Stomach (tissue), 9 donors: Measurements from ENCODE around the gene INTS7. TPM values are rescaled to one million over a fixed set of nuclear protein-coding genes. Genes with fewer than 3 reads are reported as not detected.

Experiments used
- DNase-seq, 2 donors: peaks; one replicate each; pipeline versions ENCODE4 v3.0.0 to v3.0.0-alpha.2; 2013 to 2019
- H3K27ac ChIP-seq, 5 donors: fragments of 200-600 bp in 4 of 5; sonication (generic) in 4 of 5; one replicate each; pipeline ENCODE4 v1.5.1; 2013 to 2019; ENCODE audit warnings: mild to moderate bottlenecking in 1 of 5, moderate library complexity in 1 of 5
- H3K27me3 ChIP-seq, 3 donors: fragments of 200-600 bp; sonication (generic); one replicate each; pipeline ENCODE4 v1.5.1; 2017 to 2019; ENCODE audit warnings: mixed run types in 1 of 3
- H3K36me3 ChIP-seq, 4 donors: fragments of 200-600 bp; sonication (generic); 1 replicate in 3 of 4; 2 replicates in 1 of 4; pipeline ENCODE4 v1.5.1; 2016 to 2019
- H3K4me1 ChIP-seq, 4 donors: fragments of 200-600 bp; sonication (generic); one replicate each; pipeline ENCODE4 v1.5.1; 2016 to 2019
- H3K4me3 ChIP-seq, 4 donors: fragments of 200-600 bp; sonication (generic) in 3 of 4; one replicate each; pipeline ENCODE4 v1.5.1; 2016 to 2019; ENCODE audit warnings: mild to moderate bottlenecking in 1 of 4
- H3K9me3 ChIP-seq, 4 donors: fragments of 200-600 bp; sonication (generic); one replicate each; pipeline ENCODE4 v1.5.1; 2016 to 2019
- CTCF ChIP-seq, 7 experiments: fragments of 450-650 bp in 4 of 7; fragments of 200-600 bp in 3 of 7; sonication (generic) in 3 of 7; IDR thresholded peaks; one replicate each; pipeline ENCODE4 v1.5.1; 2016 to 2019; ENCODE audit warnings: antibody characterized with exemption in 7 of 7, control low read depth in 2 of 7, mild to moderate bottlenecking in 1 of 7
- EP300 ChIP-seq: sonication (generic); formaldehyde crosslinking; IDR thresholded peaks from one replicate; pipeline ENCODE4 v1.6.1; 2017; ENCODE audit warnings: antibody characterized with exemption
- POLR2A ChIP-seq, 4 donors: fragments of 450-650 bp; IDR thresholded peaks; one replicate each; pipeline ENCODE4 v1.6.1; 2016; ENCODE audit warnings: antibody characterized with exemption in 4 of 4, control low read depth in 2 of 4, mild to moderate bottlenecking in 1 of 4, moderate library complexity in 1 of 4
- POLR2AphosphoS5 ChIP-seq, 3 donors: sonication (generic); formaldehyde crosslinking; IDR thresholded peaks; one replicate each; pipeline ENCODE4 v1.6.1; 2016; ENCODE audit warnings: antibody characterized with exemption in 3 of 3
- WGBS, 5 donors: extraction: QIAGEN DNeasy Blood & Tissue Kit in 3 of 5; methylation state at CpG; one replicate each; pipeline versions ENCODE4 v1.1.5 to v1.1.7; 2013 to 2018; 5-methylcytosine and 5-hydroxymethylcytosine counted together
- intact Hi-C: fragments of 100-400 bp; cut with DNase I; formaldehyde crosslinking; loops from one replicate; pipeline ENCODE4 v1.15.1; 2023; ENCODE audit warnings: low total_unique reads
- polyA plus RNA-seq, 3 donors: library from polyadenylated mRNA; stranded (reverse); fragments of 200-250 nt; gene quantifications; one replicate each; pipeline ENCODE4 v1.2.3, GENCODE V29; 2013
- total RNA-seq, 5 donors: library from RNA; depleted of rRNA; stranded (reverse); fragments of >200 nt; gene quantifications; one replicate each; pipeline versions ENCODE4 v1.1.0 to v1.2.3, GENCODE V29; 2014 to 2016
- donor health status: healthy with polysubstance abuse.
- donor health status: Bipolar disorder and iron deficiency.
- donor health status: healthy.

INTS7 gene
- total and polyA plus RNA-seq, 8 donors, result 1.2 to 156 (median 9.5) TPM

- Histone ChIP-seq H3K4me1 (peaks cover 0 to 8% (median 4%) of the 10 kb centered on the region in 4 donors), H3K27me3 (no peaks in the 10 kb centered on the region), H3K4me3 (no peak overlapping the region), H3K36me3 (no peaks in the 10 kb centered on the region), H3K27ac (no peak overlapping the region), H3K9me3 (no peaks in the 10 kb centered on the region)
- TF ChIP-seq EP300 (no peak), CTCF (IDR thresholded peaks at IDR 0.05) (no peak), POLR2AphosphoS5 (IDR thresholded peaks at IDR 0.05) (no peak), POLR2A (IDR thresholded peaks at IDR 0.05) (no peak)
- intact Hi-C loops, result no loop called here
- DNase-seq, result no peak
- 59 to 79% (median 65%) methylated on average over 2 of the region's 2 CpGs for WGBS, 5 donors
Measured at GRCh38 chr1:212077028-212077427, 41.7 kb upstream of the INTS7 start.

- DNase-seq, result no peak
- H3K36me3 ChIP-seq, result no peaks in the 10 kb centered on the region
- peaks cover 0 to 12% (median 11%) of the 10 kb centered on the region in 4 donors for H3K4me1 ChIP-seq
- TF ChIP-seq POLR2A (IDR thresholded peaks at IDR 0.05) (no peak), EP300 (no peak), POLR2AphosphoS5 (IDR thresholded peaks at IDR 0.05) (no peak), CTCF (IDR thresholded peaks at IDR 0.05) (no peak)
- H3K9me3 ChIP-seq, result no peaks in the 10 kb centered on the region
- H3K4me3 ChIP-seq, result no peak overlapping the region
- WGBS, 5 donors, result 62 to 80% (median 73%) methylated on average over 3 of the region's 3 CpGs
- intact Hi-C loops, result no loop called here
- no peak overlapping the region for H3K27ac ChIP-seq
- no peaks in the 10 kb centered on the region for H3K27me3 ChIP-seq
Measured at GRCh38 chr1:212074856-212075255, 39.5 kb upstream of the INTS7 start.

GRCh38 chr1:212074313-212074712 is 39.0 kb upstream of the INTS7 start:
- H3K27ac ChIP-seq, result no peak overlapping the region

GRCh38 chr1:212073490-212073889 is 38.1 kb upstream of the INTS7 start:
- DNase-seq, result no peak
- Histone ChIP-seq H3K36me3 (no peaks in the 10 kb centered on the region), H3K4me1 (peaks cover 0 to 12% (median 9%) of the 10 kb centered on the region in 4 donors), H3K4me3 (no peak overlapping the region), H3K27me3 (no peaks in the 10 kb centered on the region), H3K9me3 (no peaks in the 10 kb centered on the region), H3K27ac (no peak overlapping the region)
- intact Hi-C loops, result no loop called here
- TF ChIP-seq POLR2AphosphoS5 (IDR thresholded peaks at IDR 0.05), result no peak
- TF ChIP-seq POLR2A (IDR thresholded peaks at IDR 0.05), result no peak
- TF ChIP-seq CTCF (IDR thresholded peaks at IDR 0.05), result no peak
- TF ChIP-seq EP300, result no peak
- WGBS, 5 donors, result 93 to 100% (median 95%) methylated on average over 1 of the region's 1 CpG

More at GRCh38 chr1:212074313-212074712, 39.0 kb upstream of the INTS7 start:
- no peak for DNase-seq
- H3K36me3 ChIP-seq, result no peaks in the 10 kb centered on the region
- no peaks in the 10 kb centered on the region for H3K27me3 ChIP-seq
- H3K9me3 ChIP-seq, result no peaks in the 10 kb centered on the region
- intact Hi-C loops, result no loop called here
- TF ChIP-seq CTCF (IDR thresholded peaks at IDR 0.05) (no peak), POLR2AphosphoS5 (IDR thresholded peaks at IDR 0.05) (no peak), EP300 (no peak), POLR2A (IDR thresholded peaks at IDR 0.05) (no peak)
- H3K4me3 ChIP-seq, result no peak overlapping the region
- peaks cover 0 to 12% (median 9%) of the 10 kb centered on the region in 4 donors for H3K4me1 ChIP-seq
- 86 to 97% (median 96%) methylated on average over 3 of the region's 3 CpGs for WGBS, 5 donors
